HEK293 (cell line): ENCODE data around the gene DOK6.

Experiments used
- CTCF ChIA-PET: fragments of 350-600 bp; formaldehyde crosslinking; extraction: SDS; loops from one replicate; lab custom pipeline; 2021; ENCODE audit warnings: antibody characterized with exemption; lab: Yijun Ruan, JAX
- POLR2A ChIA-PET: fragments of 300-600 bp; formaldehyde crosslinking; extraction: SDS; loops from one replicate; lab custom pipeline; 2020; ENCODE audit warnings: antibody characterized with exemption, inconsistent platforms; lab: Yijun Ruan, JAX
- H3K27ac ChIP-seq: fragments of 200-500 bp; sonication (Bioruptor generic); 2 replicates; pipeline ENCODE4 v1.5.1; 2014; ENCODE audit warnings: low read depth, low read length, control low read depth, inconsistent platforms; ENCODE audit errors: extremely low read depth
- H3K36me3 ChIP-seq, 2 experiments: fragments of 200-500 bp in 1 of 2; sonication (Bioruptor generic) in 1 of 2; 1 replicate in 1 of 2; 2 replicates in 1 of 2; pipeline ENCODE4 v1.5.1; 2014 to 2017; ENCODE audit warnings: inconsistent platforms in 2 of 2, low read length in 2 of 2; ENCODE audit not compliant: control insufficient read depth in 2 of 2, insufficient read depth in 1 of 2
- H3K4me1 ChIP-seq: fragments of 200-500 bp; sonication (Bioruptor generic); 2 replicates; pipeline ENCODE4 v1.5.1; 2014; ENCODE audit warnings: mild to moderate bottlenecking, low read length, inconsistent platforms; ENCODE audit not compliant: control insufficient read depth, insufficient read depth
- H3K4me3 ChIP-seq: 2 replicates; pipeline ENCODE4 v1.5.1; 2011; ENCODE audit warnings: low read depth, mild to moderate bottlenecking, control low read depth, low read length, moderate library complexity
- H3K9me3 ChIP-seq: fragments of 200-500 bp; sonication (Bioruptor generic); 2 replicates; pipeline ENCODE4 v1.5.1; 2014; ENCODE audit warnings: low read depth, low read length, inconsistent platforms; ENCODE audit not compliant: control insufficient read depth, insufficient read depth
- ATF2 ChIP-seq: fragments of 450-650 bp; formaldehyde crosslinking; IDR thresholded peaks from 2 replicates; pipeline ENCODE4 v1.5.1; 2016; ENCODE audit warnings: missing biosample characterization, missing genetic modification characterization, low read depth
- EGR2 ChIP-seq: fragments of 450-650 bp; formaldehyde crosslinking; IDR thresholded peaks from 2 replicates; pipeline ENCODE4 v1.5.1; 2016; ENCODE audit warnings: low read depth, missing biosample characterization, missing genetic modification characterization
- GLI2 ChIP-seq: fragments of 450-650 bp; formaldehyde crosslinking; IDR thresholded peaks from 2 replicates; pipeline ENCODE4; 2017; ENCODE audit warnings: missing biosample characterization, missing genetic modification characterization, low read depth, borderline replicate concordance
- KLF8 ChIP-seq: fragments of 450-650 bp; formaldehyde crosslinking; IDR thresholded peaks from 2 replicates; pipeline ENCODE4 v1.5.1; 2016; ENCODE audit warnings: missing biosample characterization, missing genetic modification characterization
- ZBTB1 ChIP-seq: fragments of 450-650 bp; formaldehyde crosslinking; IDR thresholded peaks from 2 replicates; pipeline ENCODE4 v1.5.1; 2016; ENCODE audit warnings: missing biosample characterization, missing genetic modification characterization
- ZIC2 ChIP-seq: fragments of 450-650 bp; formaldehyde crosslinking; IDR thresholded peaks from 2 replicates; pipeline ENCODE4 v1.5.1; 2016; ENCODE audit warnings: missing biosample characterization, missing genetic modification characterization
- ZNF112 ChIP-seq: fragments of 450-650 bp; formaldehyde crosslinking; IDR thresholded peaks from 2 replicates; pipeline ENCODE4 v1.5.0; 2017; ENCODE audit warnings: missing biosample characterization, missing genetic modification characterization
- ZNF140 ChIP-seq: fragments of 450-650 bp; formaldehyde crosslinking; IDR thresholded peaks from 2 replicates; pipeline ENCODE4 v1.5.1; 2016; ENCODE audit warnings: missing biosample characterization, missing genetic modification characterization
- ZNF146 ChIP-seq: fragments of 450-650 bp; formaldehyde crosslinking; IDR thresholded peaks from 2 replicates; pipeline ENCODE4 v1.5.1; 2016; ENCODE audit warnings: missing biosample characterization, missing genetic modification characterization
- ZNF214 ChIP-seq: fragments of 450-650 bp; formaldehyde crosslinking; IDR thresholded peaks from 2 replicates; pipeline ENCODE4 v1.5.1; 2017; ENCODE audit warnings: missing biosample characterization, mild to moderate bottlenecking, missing genetic modification characterization, borderline replicate concordance
- ZNF391 ChIP-seq: fragments of 450-650 bp; formaldehyde crosslinking; IDR thresholded peaks from 2 replicates; pipeline ENCODE4 v1.5.1; 2016; ENCODE audit warnings: low read depth, missing biosample characterization, missing genetic modification characterization, borderline replicate concordance
- ZNF398 ChIP-seq: fragments of 450-650 bp; formaldehyde crosslinking; IDR thresholded peaks from 2 replicates; pipeline ENCODE4 v1.5.1; 2017; ENCODE audit warnings: missing biosample characterization, missing genetic modification characterization
- ZNF530 ChIP-seq: fragments of 450-650 bp; formaldehyde crosslinking; IDR thresholded peaks from 2 replicates; pipeline ENCODE4 v1.5.1; 2016; ENCODE audit warnings: low read depth, missing biosample characterization, missing genetic modification characterization
- ZNF596 ChIP-seq: fragments of 450-650 bp; IDR thresholded peaks from 2 replicates; pipeline ENCODE4 v1.5.0; 2018; ENCODE audit warnings: missing biosample characterization, mild to moderate bottlenecking, missing genetic modification characterization, moderate library complexity
- ZNF664 ChIP-seq: fragments of 450-650 bp; formaldehyde crosslinking; IDR thresholded peaks from 2 replicates; pipeline ENCODE4 v1.5.1; 2016; ENCODE audit warnings: missing biosample characterization, missing genetic modification characterization
- ZNF670 ChIP-seq: fragments of 450-650 bp; formaldehyde crosslinking; IDR thresholded peaks from 2 replicates; pipeline ENCODE4 v1.5.1; 2016; ENCODE audit warnings: missing biosample characterization, missing genetic modification characterization, low read depth
- ZNF747 ChIP-seq: fragments of 450-650 bp; formaldehyde crosslinking; IDR thresholded peaks from 2 replicates; pipeline ENCODE4 v1.5.1; 2016; ENCODE audit warnings: missing biosample characterization, missing genetic modification characterization
- ZNF785 ChIP-seq: fragments of 450-650 bp; formaldehyde crosslinking; IDR thresholded peaks from 2 replicates; pipeline ENCODE4 v1.5.1; 2016; ENCODE audit warnings: missing biosample characterization, missing genetic modification characterization
- ZXDB ChIP-seq: fragments of 450-650 bp; formaldehyde crosslinking; IDR thresholded peaks from 2 replicates; pipeline ENCODE4 v1.5.1; 2016; ENCODE audit warnings: missing biosample characterization, missing genetic modification characterization
- TF ChIP-seq, protein P1 (sequence below): fragments of 450-650 bp; formaldehyde crosslinking; IDR thresholded peaks from 2 replicates; pipeline ENCODE4 v1.5.1; 2016; ENCODE audit warnings: missing biosample characterization, missing genetic modification characterization
- TF ChIP-seq, protein P2 (sequence below): fragments of 450-650 bp; formaldehyde crosslinking; IDR thresholded peaks from 2 replicates; pipeline ENCODE4 v1.5.1; 2017; ENCODE audit warnings: missing biosample characterization, missing genetic modification characterization
- TF ChIP-seq, protein P3 (sequence below): fragments of 450-650 bp; formaldehyde crosslinking; conservative IDR thresholded peaks from 2 replicates; pipeline ENCODE4 v1.5.1; 2016; ENCODE audit warnings: low read depth, missing biosample characterization, missing genetic modification characterization
- TF ChIP-seq, protein P4 (sequence below): fragments of 450-650 bp; formaldehyde crosslinking; IDR thresholded peaks from 2 replicates; pipeline ENCODE4 v1.5.1; 2017; ENCODE audit warnings: missing biosample characterization, missing genetic modification characterization
- TF ChIP-seq, protein P5 (sequence below): fragments of 450-650 bp; formaldehyde crosslinking; IDR thresholded peaks from 2 replicates; pipeline ENCODE4 v1.5.1; 2016; ENCODE audit warnings: missing biosample characterization, missing genetic modification characterization

Gene DOK6

GRCh38 chr18:69853051-69853450, 452.4 kb downstream of the DOK6 start (continued):
- TF ChIP-seq EGR2 (tag by site-specific recombination), result no peak
- no peak for TF ChIP-seq ZNF530
- TF ChIP-seq ZBTB1 (tag by site-specific recombination), result no peak
- TF ChIP-seq, protein P1, sequence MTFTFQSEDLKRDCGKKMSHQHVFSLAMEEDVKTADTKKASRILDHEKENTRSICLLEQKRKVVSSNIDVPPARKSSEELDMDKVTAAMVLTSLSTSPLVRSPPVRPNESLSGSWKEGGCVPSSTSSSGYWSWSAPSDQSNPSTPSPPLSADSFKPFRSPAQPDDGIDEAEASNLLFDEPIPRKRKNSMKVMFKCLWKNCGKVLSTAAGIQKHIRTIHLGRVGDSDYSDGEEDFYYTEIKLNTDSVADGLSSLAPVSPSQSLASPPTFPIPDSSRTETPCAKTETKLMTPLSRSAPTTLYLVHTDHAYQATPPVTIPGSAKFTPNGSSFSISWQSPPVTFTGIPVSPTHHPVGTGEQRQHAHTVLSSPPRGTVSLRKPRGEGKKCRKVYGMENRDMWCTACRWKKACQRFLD (tag by site-specific recombination), result no peak
- TF ChIP-seq ATF2, result no peak
- no peak for TF ChIP-seq ZNF112
- TF ChIP-seq, protein P2, sequence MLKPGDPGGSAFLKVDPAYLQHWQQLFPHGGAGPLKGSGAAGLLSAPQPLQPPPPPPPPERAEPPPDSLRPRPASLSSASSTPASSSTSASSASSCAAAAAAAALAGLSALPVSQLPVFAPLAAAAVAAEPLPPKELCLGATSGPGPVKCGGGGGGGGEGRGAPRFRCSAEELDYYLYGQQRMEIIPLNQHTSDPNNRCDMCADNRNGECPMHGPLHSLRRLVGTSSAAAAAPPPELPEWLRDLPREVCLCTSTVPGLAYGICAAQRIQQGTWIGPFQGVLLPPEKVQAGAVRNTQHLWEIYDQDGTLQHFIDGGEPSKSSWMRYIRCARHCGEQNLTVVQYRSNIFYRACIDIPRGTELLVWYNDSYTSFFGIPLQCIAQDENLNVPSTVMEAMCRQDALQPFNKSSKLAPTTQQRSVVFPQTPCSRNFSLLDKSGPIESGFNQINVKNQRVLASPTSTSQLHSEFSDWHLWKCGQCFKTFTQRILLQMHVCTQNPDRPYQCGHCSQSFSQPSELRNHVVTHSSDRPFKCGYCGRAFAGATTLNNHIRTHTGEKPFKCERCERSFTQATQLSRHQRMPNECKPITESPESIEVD (tag by site-specific recombination), result no peak
- TF ChIP-seq GLI2 (tag by site-specific recombination), result no peak
- no peak for TF ChIP-seq ZNF146 (tag by site-specific recombination)
- no peak for TF ChIP-seq ZNF214

GRCh38 chr18:69854455-69854854, 453.8 kb downstream of the DOK6 start:
- Histone ChIP-seq H3K4me1 (no peaks in the 10 kb centered on the region), H3K27ac (no peak overlapping the region), H3K36me3 (no peaks in the 10 kb centered on the region), H3K9me3 (no peaks in the 10 kb centered on the region), H3K4me3 (no peak overlapping the region)
- POLR2A ChIA-PET, result no interaction called here
- TF ChIP-seq, protein P3, sequence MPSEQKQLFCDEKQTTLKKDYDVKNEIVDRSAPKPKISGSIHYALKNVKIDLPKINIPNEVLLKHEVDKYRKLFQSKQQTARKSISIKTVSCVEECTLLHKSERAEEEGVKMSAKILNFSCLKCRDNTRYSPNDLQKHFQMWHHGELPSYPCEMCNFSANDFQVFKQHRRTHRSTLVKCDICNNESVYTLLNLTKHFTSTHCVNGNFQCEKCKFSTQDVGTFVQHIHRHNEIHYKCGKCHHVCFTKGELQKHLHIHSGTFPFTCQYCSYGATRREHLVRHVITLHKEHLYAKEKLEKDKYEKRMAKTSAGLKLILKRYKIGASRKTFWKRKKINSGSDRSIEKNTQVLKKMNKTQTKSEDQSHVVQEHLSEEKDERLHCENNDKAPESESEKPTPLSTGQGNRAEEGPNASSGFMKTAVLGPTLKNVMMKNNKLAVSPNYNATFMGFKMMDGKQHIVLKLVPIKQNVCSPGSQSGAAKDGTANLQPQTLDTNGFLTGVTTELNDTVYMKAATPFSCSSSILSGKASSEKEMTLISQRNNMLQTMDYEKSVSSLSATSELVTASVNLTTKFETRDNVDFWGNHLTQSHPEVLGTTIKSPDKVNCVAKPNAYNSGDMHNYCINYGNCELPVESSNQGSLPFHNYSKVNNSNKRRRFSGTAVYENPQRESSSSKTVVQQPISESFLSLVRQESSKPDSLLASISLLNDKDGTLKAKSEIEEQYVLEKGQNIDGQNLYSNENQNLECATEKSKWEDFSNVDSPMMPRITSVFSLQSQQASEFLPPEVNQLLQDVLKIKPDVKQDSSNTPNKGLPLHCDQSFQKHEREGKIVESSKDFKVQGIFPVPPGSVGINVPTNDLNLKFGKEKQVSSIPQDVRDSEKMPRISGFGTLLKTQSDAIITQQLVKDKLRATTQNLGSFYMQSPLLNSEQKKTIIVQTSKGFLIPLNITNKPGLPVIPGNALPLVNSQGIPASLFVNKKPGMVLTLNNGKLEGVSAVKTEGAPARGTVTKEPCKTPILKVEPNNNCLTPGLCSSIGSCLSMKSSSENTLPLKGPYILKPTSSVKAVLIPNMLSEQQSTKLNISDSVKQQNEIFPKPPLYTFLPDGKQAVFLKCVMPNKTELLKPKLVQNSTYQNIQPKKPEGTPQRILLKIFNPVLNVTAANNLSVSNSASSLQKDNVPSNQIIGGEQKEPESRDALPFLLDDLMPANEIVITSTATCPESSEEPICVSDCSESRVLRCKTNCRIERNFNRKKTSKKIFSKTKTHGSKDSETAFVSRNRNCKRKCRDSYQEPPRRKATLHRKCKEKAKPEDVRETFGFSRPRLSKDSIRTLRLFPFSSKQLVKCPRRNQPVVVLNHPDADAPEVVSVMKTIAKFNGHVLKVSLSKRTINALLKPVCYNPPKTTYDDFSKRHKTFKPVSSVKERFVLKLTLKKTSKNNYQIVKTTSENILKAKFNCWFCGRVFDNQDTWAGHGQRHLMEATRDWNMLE (tag by site-specific recombination), result no peak
- TF ChIP-seq ZNF596 (no peak), ZNF140 (tag by site-specific recombination) (no peak), ZXDB (tag by site-specific recombination) (no peak), ZNF664 (tag by site-specific recombination) (no peak), ZBTB1 (tag by site-specific recombination) (no peak), ZNF391 (tag by site-specific recombination) (no peak), ZIC2 (no peak), ZNF398 (tag by site-specific recombination) (no peak), ZNF785 (tag by site-specific recombination) (no peak), KLF8 (no peak), ZNF747 (tag by site-specific recombination) (no peak), ZNF670 (tag by site-specific recombination) (no peak)
- TF ChIP-seq, protein P4, sequence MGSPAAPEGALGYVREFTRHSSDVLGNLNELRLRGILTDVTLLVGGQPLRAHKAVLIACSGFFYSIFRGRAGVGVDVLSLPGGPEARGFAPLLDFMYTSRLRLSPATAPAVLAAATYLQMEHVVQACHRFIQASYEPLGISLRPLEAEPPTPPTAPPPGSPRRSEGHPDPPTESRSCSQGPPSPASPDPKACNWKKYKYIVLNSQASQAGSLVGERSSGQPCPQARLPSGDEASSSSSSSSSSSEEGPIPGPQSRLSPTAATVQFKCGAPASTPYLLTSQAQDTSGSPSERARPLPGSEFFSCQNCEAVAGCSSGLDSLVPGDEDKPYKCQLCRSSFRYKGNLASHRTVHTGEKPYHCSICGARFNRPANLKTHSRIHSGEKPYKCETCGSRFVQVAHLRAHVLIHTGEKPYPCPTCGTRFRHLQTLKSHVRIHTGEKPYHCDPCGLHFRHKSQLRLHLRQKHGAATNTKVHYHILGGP (tag by site-specific recombination), result no peak
- TF ChIP-seq, protein P5, sequence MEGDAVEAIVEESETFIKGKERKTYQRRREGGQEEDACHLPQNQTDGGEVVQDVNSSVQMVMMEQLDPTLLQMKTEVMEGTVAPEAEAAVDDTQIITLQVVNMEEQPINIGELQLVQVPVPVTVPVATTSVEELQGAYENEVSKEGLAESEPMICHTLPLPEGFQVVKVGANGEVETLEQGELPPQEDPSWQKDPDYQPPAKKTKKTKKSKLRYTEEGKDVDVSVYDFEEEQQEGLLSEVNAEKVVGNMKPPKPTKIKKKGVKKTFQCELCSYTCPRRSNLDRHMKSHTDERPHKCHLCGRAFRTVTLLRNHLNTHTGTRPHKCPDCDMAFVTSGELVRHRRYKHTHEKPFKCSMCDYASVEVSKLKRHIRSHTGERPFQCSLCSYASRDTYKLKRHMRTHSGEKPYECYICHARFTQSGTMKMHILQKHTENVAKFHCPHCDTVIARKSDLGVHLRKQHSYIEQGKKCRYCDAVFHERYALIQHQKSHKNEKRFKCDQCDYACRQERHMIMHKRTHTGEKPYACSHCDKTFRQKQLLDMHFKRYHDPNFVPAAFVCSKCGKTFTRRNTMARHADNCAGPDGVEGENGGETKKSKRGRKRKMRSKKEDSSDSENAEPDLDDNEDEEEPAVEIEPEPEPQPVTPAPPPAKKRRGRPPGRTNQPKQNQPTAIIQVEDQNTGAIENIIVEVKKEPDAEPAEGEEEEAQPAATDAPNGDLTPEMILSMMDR, result no peak
- CTCF ChIA-PET, result no interaction called here
